GM20000 (cell line): ENCODE data around the gene ZWINT.

ENCODE experiments used
- DNase-seq: peaks from one replicate; pipeline ENCODE4 v3.0.0; 2012; ENCODE audit warnings: low spot score
- CTCF ChIP-seq: IDR thresholded peaks from 2 replicates; pipeline ENCODE4 v1.5.1; 2012; ENCODE audit warnings: mild to moderate bottlenecking, control low read depth; ENCODE audit errors: extremely low read depth, missing control alignments

ZWINT gene, protein sequence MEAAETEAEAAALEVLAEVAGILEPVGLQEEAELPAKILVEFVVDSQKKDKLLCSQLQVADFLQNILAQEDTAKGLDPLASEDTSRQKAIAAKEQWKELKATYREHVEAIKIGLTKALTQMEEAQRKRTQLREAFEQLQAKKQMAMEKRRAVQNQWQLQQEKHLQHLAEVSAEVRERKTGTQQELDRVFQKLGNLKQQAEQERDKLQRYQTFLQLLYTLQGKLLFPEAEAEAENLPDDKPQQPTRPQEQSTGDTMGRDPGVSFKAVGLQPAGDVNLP

GRCh38 chr10:56360967-56361612 lies at the start of gene ZWINT:
TSS of gene ZWINT (minus strand) at chr10:56361259. CDS start at chr10:56361236, 23 bp downstream.
- peak; percentile 87 for DNase-seq
- no peak for TF ChIP-seq CTCF

- DNase-seq = no peak
- no peak for TF ChIP-seq CTCF
Observed at GRCh38 chr10:56383806-56384205, 22.7 kb upstream of the ZWINT start.

DNA sequence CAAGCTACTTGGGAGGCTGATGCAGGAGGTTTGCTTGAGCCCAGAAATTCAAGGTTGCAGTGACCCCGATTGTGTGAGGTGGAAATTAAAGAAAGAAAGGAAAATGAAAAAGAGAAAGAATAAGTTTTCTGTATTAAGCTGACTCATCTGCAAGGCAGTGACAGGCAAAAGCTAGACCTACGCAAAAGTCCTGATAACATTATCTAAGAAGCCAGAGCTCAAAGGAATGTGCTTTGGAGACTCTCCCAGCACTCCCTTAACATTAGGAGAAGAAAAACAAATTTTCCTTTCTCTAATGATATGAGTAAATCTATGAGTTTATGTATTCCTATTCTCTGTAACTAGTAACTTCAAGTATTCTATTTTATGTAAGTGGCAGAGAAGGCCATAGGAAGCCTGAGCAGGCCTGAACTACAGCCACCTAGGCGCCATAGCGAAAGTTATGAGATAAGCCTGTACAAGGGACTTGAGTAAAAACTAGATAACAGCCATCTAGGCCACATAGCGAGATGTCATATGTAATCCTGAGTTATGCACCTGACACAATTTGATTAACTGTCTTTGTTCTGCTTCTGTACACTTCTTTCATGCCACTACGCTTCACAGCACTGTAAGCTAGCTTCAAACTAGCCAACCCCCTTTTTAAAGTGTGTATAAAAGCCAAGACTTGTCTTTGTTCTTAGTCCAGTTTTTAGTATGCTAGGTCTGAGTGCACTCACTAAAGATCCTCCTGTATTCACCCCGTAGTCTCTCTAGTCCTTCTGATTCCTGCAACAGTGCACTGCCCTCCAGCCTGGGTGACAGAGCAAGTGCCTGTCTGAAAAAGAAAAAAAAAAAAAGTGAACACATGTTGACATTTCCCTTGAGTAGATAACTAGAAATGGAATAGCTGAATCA lies 9.4 kb upstream of the ZWINT start:
- no peak for DNase-seq
- no peak for TF ChIP-seq CTCF

GRCh38 chr10:56360583-56360966 lies 484 bp downstream of the ZWINT start:
- DNase-seq = no peak
- TF ChIP-seq CTCF = no peak

DNA sequence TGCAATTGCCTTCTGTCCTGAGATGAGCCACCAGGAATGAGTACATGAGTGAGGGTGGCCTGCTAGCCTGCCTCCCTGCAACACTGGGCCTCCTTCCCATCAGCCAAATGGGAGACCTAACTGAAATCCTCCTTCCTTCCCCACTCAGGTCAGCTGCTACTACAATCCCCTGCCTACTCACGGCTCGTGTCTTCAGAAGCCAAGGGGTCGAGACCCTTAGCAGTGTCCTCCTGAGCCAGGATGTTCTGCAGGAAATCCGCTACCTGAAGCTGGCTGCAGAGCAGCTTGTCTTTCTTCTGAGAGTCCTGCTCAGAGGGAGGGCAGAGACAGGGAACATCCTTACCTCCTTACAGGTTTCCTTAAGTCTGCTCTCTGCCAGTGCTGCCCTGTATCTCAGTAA lies 1.2 kb downstream of the ZWINT start:
- no peak for DNase-seq
- no peak for TF ChIP-seq CTCF

DNA sequence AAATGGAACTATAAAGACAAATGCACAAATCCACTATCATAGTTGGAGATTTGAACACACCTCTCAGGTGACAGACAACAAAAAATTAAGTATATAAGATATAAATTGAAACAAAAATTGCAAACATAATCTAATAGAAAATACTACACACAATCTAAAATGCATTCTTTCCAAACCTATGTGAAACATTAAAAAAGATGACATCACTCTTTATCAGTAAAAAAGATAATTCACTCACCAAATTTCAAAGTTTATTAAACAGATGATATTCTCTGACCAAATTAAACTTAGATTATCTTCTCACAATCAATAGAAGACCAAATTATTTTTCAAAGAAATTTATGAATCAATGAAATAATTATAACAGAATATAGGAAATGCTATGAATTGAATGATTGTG lies 4.0 kb downstream of the ZWINT start:
- no peak for TF ChIP-seq CTCF
- DNase-seq = no peak

GRCh38 chr10:56351909-56352630 lies 9.0 kb downstream of the ZWINT start:
- DNase-seq = no peak
- TF ChIP-seq CTCF = no peak
